Nephron (organoid): ENCODE results near the gene HM13.

ENCODE experiments used
- H3K27ac Mint-ChIP-seq, 3 experiments: 2 replicates each; pipeline ENCODE4 v1.8.0; 2020; ENCODE audit warnings: mixed read lengths in 3 of 3, mild to moderate bottlenecking in 2 of 3, moderate library complexity in 1 of 3
- H3K27me3 Mint-ChIP-seq: 2 replicates; pipeline ENCODE4 v1.8.0; 2021; ENCODE audit warnings: low read depth, mild to moderate bottlenecking, moderate library complexity, mixed read lengths
- H3K36me3 Mint-ChIP-seq: 2 replicates; pipeline ENCODE4 v1.8.0; 2020; ENCODE audit warnings: low read depth, mixed read lengths
- H3K4me1 Mint-ChIP-seq: 2 replicates; pipeline ENCODE4 v1.8.0; 2020; ENCODE audit warnings: mixed read lengths
- H3K4me3 Mint-ChIP-seq, 3 experiments: 2 replicates each; pipeline ENCODE4 v1.8.0; 2020; ENCODE audit warnings: mild to moderate bottlenecking in 3 of 3, mixed read lengths in 3 of 3, moderate library complexity in 2 of 3
- H3K9me3 Mint-ChIP-seq: 2 replicates; pipeline ENCODE4 v1.8.0; 2020; ENCODE audit warnings: mixed read lengths
- CTCF ChIP-seq, 3 experiments: fragments of 200-600 bp; sonication (generic); IDR thresholded peaks; one replicate each; pipeline ENCODE4 v1.5.0; 2021; ENCODE audit warnings: antibody characterized with exemption in 3 of 3; ENCODE audit not compliant: unreplicated experiment in 3 of 3

The HM13 gene

GRCh38 chr20:31603822-31604566 is 89.8 kb downstream of the HM13 start:
- peak overlapping the region; percentile 90 to 96 (median 91) for H3K4me3 Mint-ChIP-seq
- H3K27ac Mint-ChIP-seq = peak overlapping the region; percentile 95 to 100 (median 99)
- TF ChIP-seq CTCF (IDR thresholded peaks at IDR 0.05; ENCODE audit: unreplicated experiment in 3 of 3) = no peak
- peaks cover 13% of the 10 kb centered on the region for H3K36me3 Mint-ChIP-seq
- peaks cover 36% of the 10 kb centered on the region for H3K4me1 Mint-ChIP-seq
- H3K9me3 Mint-ChIP-seq = no peaks in the 10 kb centered on the region
- peaks cover 3% of the 10 kb centered on the region for H3K27me3 Mint-ChIP-seq

GRCh38 chr20:31604567-31605030 is 90.4 kb downstream of the HM13 start:
- peaks cover 3% of the 10 kb centered on the region for H3K27me3 Mint-ChIP-seq
- peaks cover 37% of the 10 kb centered on the region for H3K4me1 Mint-ChIP-seq
- H3K9me3 Mint-ChIP-seq = no peaks in the 10 kb centered on the region
- TF ChIP-seq CTCF (IDR thresholded peaks at IDR 0.05; ENCODE audit: unreplicated experiment in 3 of 3) = no peak
- H3K4me3 Mint-ChIP-seq = peak overlapping the region; percentile 90 to 96 (median 91)
- H3K27ac Mint-ChIP-seq = peak overlapping the region; percentile 95 to 100 (median 99)
- H3K36me3 Mint-ChIP-seq = peaks cover 13% of the 10 kb centered on the region

- Mint-ChIP-seq H3K27ac (peak within 1 kb of the TSS; percentile 95 to 100 (median 99)), H3K9me3 (no peaks in the 10 kb centered on the region), H3K4me1 (peaks cover 37% of the 10 kb centered on the region), H3K36me3 (peaks cover 13% of the 10 kb centered on the region), H3K4me3 (peak within 1 kb of the TSS; percentile 90 to 96 (median 91)), H3K27me3 (peaks cover 6% of the 10 kb centered on the region)
- TF ChIP-seq CTCF (IDR thresholded peaks at IDR 0.05; ENCODE audit: unreplicated experiment in 3 of 3) = no peak
These were observed 91.0 kb downstream of the HM13 start, which contains the start of gene ID1 for GRCh38 chr20:31605031-31605901. ID1 (plus strand) TSS chr20:31605289; CDS start chr20:31605388, 99 bp downstream.

- Mint-ChIP-seq H3K9me3 (no peaks in the 10 kb centered on the region), H3K27ac (peak overlapping the region; percentile 95 to 100 (median 99)), H3K36me3 (peaks cover 13% of the 10 kb centered on the region), H3K27me3 (peaks cover 6% of the 10 kb centered on the region), H3K4me3 (peak overlapping the region; percentile 90 to 96 (median 91)), H3K4me1 (peaks cover 37% of the 10 kb centered on the region)
- no peak for TF ChIP-seq CTCF (IDR thresholded peaks at IDR 0.05; ENCODE audit: unreplicated experiment in 3 of 3)
These were observed 91.9 kb downstream of the HM13 start for GRCh38 chr20:31605902-31606803.

GRCh38 chr20:31606804-31607639 is 92.8 kb downstream of the HM13 start:
- H3K9me3 Mint-ChIP-seq = no peaks in the 10 kb centered on the region
- H3K4me1 Mint-ChIP-seq = peaks cover 44% of the 10 kb centered on the region
- peaks cover 6% of the 10 kb centered on the region for H3K27me3 Mint-ChIP-seq
- H3K36me3 Mint-ChIP-seq = peaks cover 13% of the 10 kb centered on the region
- peak overlapping the region; percentile 95 to 100 (median 99) for H3K27ac Mint-ChIP-seq
- H3K4me3 Mint-ChIP-seq = peak overlapping the region; percentile 90 to 96 (median 91)
- no peak for TF ChIP-seq CTCF (IDR thresholded peaks at IDR 0.05; ENCODE audit: unreplicated experiment in 3 of 3)
